ENCODE results near the gene HAL. TPM values are rescaled to one million over a fixed set of nuclear protein-coding genes. Genes with fewer than 3 reads are reported as not detected.
A peak's percentile ranks its signal among the peaks of the same experiment; 100 is the strongest.

HAL gene
- total RNA-seq (2021) (0.23 to 0.39 TPM (median 0.32 TPM) in 3 replicates), Bru-seq, nascent RNA (percentile 29 among the genes with signal in this experiment)
- long read RNA-seq, experiment 1 = 0 reads
- long read RNA-seq, experiment 2 = 0 reads
- long read RNA-seq, experiment 3 = 0 reads

GRCh38 chr12:95996034-95996658 lies at the start of gene HAL:
HAL (minus strand) TSS chr12:95996344; CDS start chr12:95995910, 434 bp downstream.
- CTCF ChIA-PET = no interaction called here
- ATAC-seq = no peak
- H3K27ac Mint-ChIP-seq = 0 out of 2 replicates have a peak within 1 kb of the TSS, but pooled peaks have one; percentile 48

DNA sequence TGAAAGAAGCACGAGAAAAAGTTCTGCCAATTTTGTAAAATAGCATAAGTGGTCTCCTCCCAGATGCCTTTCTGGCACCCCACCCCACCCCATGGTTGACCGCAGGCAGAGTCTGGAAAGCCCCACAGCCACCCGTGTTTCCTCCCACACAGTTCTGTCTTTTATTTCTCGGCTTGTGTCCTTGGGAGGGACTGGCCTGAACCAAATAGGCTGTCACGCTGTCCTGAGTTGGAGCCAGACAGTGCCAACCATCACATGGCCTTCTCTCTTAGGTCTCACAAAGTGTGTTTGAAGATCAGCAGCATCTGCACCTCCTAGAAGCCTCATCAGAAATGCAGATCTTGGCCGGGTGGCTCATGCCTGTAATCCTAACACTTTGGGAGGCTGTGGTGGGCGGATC lies 49.4 kb upstream of the HAL start:
- Mint-ChIP-seq H3K4me1 (peaks cover 11% of the 10 kb centered on the region; the same call in 1 of the 2 replicates), H3K9me3 (peaks cover 6% of the 10 kb centered on the region), H3K27ac (no peak overlapping the region), H3K27me3 (ENCODE audit: low read depth) (no peaks in the 10 kb centered on the region; the same call in 1 of the 2 replicates), H3K36me3 (no peaks in the 10 kb centered on the region), H3K4me3 (no peak overlapping the region)
- TF ChIP-seq ZNF425 (CRISPR knock-in tag; conservative IDR thresholded peaks at IDR 0.05) (no peak), MAX (CRISPR knock-in tag; IDR thresholded peaks at IDR 0.05) (no peak), E2F4 (CRISPR knock-in tag; IDR thresholded peaks at IDR 0.05; ENCODE audit: borderline replicate concordance, low read depth) (no peak), ZNF671 (CRISPR knock-in tag; IDR thresholded peaks at IDR 0.05) (no peak), EMX1 (CRISPR knock-in tag; IDR thresholded peaks at IDR 0.05) (no peak), GRHL2 (CRISPR knock-in tag; IDR thresholded peaks at IDR 0.05; ENCODE audit: insufficient replicate concordance, severe bottlenecking) (no peak), ZNF232 (CRISPR knock-in tag; IDR thresholded peaks at IDR 0.05) (no peak), TCF7 (CRISPR knock-in tag; IDR thresholded peaks at IDR 0.05; ENCODE audit: low read depth) (no peak), CREB1 (CRISPR knock-in tag; IDR thresholded peaks at IDR 0.05) (no peak), MYBL2 (CRISPR knock-in tag; IDR thresholded peaks at IDR 0.05) (no peak), SMAD4 (CRISPR knock-in tag; IDR thresholded peaks at IDR 0.05) (no peak), NFATC4 (CRISPR knock-in tag; IDR thresholded peaks at IDR 0.05) (no peak), SMAD3 (CRISPR knock-in tag; IDR thresholded peaks at IDR 0.05; ENCODE audit: borderline replicate concordance) (no peak), ZBTB43 (CRISPR knock-in tag; IDR thresholded peaks at IDR 0.05) (no peak)
- TF ChIP-seq, protein P1, sequence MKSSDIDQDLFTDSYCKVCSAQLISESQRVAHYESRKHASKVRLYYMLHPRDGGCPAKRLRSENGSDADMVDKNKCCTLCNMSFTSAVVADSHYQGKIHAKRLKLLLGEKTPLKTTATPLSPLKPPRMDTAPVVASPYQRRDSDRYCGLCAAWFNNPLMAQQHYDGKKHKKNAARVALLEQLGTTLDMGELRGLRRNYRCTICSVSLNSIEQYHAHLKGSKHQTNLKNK (CRISPR knock-in tag; IDR thresholded peaks at IDR 0.05) = no peak
- TF ChIP-seq, protein P2, sequence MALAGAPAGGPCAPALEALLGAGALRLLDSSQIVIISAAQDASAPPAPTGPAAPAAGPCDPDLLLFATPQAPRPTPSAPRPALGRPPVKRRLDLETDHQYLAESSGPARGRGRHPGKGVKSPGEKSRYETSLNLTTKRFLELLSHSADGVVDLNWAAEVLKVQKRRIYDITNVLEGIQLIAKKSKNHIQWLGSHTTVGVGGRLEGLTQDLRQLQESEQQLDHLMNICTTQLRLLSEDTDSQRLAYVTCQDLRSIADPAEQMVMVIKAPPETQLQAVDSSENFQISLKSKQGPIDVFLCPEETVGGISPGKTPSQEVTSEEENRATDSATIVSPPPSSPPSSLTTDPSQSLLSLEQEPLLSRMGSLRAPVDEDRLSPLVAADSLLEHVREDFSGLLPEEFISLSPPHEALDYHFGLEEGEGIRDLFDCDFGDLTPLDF (CRISPR knock-in tag; IDR thresholded peaks at IDR 0.05) = no peak
- TF ChIP-seq, protein P3, sequence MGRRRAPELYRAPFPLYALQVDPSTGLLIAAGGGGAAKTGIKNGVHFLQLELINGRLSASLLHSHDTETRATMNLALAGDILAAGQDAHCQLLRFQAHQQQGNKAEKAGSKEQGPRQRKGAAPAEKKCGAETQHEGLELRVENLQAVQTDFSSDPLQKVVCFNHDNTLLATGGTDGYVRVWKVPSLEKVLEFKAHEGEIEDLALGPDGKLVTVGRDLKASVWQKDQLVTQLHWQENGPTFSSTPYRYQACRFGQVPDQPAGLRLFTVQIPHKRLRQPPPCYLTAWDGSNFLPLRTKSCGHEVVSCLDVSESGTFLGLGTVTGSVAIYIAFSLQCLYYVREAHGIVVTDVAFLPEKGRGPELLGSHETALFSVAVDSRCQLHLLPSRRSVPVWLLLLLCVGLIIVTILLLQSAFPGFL (CRISPR knock-in tag; IDR thresholded peaks at IDR 0.05; ENCODE audit: borderline replicate concordance) = no peak
- no peak for DNase-seq (ENCODE audit: low spot score)
- no peak for ATAC-seq
- POLR2A ChIA-PET = no interaction called here
- CTCF ChIA-PET = no interaction called here

More at GRCh38 chr12:95996034-95996658, at the start of gene HAL:
- Mint-ChIP-seq H3K36me3 (peaks cover 7% of the 10 kb centered on the region), H3K27me3 (ENCODE audit: low read depth) (no peaks in the 10 kb centered on the region; the same call in 1 of the 2 replicates), H3K4me3 (no peak within 1 kb of the TSS), H3K4me1 (peaks cover 6% of the 10 kb centered on the region), H3K9me3 (no peaks in the 10 kb centered on the region)
- TF ChIP-seq GABPB1 (CRISPR knock-in tag; IDR thresholded peaks at IDR 0.05) = peak; percentile 92
- no peak for TF ChIP-seq FOXP1 (CRISPR knock-in tag; IDR thresholded peaks at IDR 0.05; ENCODE audit: borderline replicate concordance)
- POLR2A ChIA-PET = interaction anchor here (1.1 kb wide), 1 partner anchor 131 kb away, joined by 6 read pairs; no protein-coding TSS in a partner anchor
- DNase-seq (ENCODE audit: low spot score) = no peak

Data from WTC11 (cell line).